ENCODE data around the gene OXNAD1. TPM values are rescaled to one million over a fixed set of nuclear protein-coding genes. Genes with fewer than 3 reads are reported as not detected.

Gene OXNAD1
- total RNA-seq, 2 experiments from 2014 or later, result 18.1 to 18.7 TPM

DNA sequence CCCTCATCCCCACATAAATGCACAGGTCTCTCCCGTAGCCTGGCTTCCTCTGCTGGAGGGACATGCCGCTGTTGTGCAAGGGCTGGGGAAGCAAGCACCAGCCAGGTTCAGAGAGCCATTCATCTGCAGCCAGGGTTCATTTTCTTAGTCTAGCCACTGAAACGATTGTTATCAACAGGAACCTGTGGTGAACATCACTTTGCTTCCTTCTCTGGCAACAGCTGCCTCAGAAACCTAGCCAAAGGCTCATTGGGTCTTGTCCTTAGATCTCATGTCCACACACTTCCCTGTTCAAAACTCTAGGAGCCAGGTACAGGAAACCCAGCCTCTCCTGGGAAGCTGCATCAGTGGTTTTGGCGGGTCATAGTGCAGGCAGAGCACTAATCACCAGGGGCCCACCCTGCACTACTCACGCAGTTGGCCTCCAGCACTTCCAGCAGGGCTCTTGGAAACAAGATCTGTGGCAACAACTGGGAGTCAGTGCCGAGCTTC, 47.0 kb downstream of the OXNAD1 start:
- BruUV-seq (replicated peaks), result no TSS peak
- Histone ChIP-seq H3K4me2 (ENCODE audit: low read length) (no peak overlapping the region), H3K27ac (ENCODE audit: low read depth, low read length, poor library complexity, severe bottlenecking) (no peak overlapping the region), H3K79me2 (ENCODE audit: insufficient read depth, low read depth, low read length) (no peaks in the 10 kb centered on the region), H3K4me3 (ENCODE audit: low read depth, low read length, poor library complexity, severe bottlenecking) (no peak overlapping the region), H2AFZ (ENCODE audit: low read length) (no peak overlapping the region), H3K9me2 (ENCODE audit: insufficient read depth, low read length) (no peaks in the 10 kb centered on the region), H3K36me3 (ENCODE audit: insufficient read depth, low read length) (peaks cover 88% of the 10 kb centered on the region), H3K9me3 (ENCODE audit: low read length) (no peaks in the 10 kb centered on the region), H4K20me1 (ENCODE audit: insufficient read depth, low read length) (no peaks in the 10 kb centered on the region), H3K4me1 (ENCODE audit: insufficient read depth, low read length, poor library complexity, severe bottlenecking) (peaks cover 5% of the 10 kb centered on the region)
- CTCF ChIA-PET (ENCODE audit: unreplicated experiment), result no interaction called here
- DNase-seq (ENCODE audit: low spot score), result peak; percentile 28
- no peak for TF ChIP-seq EZH2phosphoT487 (IDR thresholded peaks at IDR 0.05; ENCODE audit: borderline replicate concordance, low read depth, low read length)
- TF ChIP-seq, protein P1, sequence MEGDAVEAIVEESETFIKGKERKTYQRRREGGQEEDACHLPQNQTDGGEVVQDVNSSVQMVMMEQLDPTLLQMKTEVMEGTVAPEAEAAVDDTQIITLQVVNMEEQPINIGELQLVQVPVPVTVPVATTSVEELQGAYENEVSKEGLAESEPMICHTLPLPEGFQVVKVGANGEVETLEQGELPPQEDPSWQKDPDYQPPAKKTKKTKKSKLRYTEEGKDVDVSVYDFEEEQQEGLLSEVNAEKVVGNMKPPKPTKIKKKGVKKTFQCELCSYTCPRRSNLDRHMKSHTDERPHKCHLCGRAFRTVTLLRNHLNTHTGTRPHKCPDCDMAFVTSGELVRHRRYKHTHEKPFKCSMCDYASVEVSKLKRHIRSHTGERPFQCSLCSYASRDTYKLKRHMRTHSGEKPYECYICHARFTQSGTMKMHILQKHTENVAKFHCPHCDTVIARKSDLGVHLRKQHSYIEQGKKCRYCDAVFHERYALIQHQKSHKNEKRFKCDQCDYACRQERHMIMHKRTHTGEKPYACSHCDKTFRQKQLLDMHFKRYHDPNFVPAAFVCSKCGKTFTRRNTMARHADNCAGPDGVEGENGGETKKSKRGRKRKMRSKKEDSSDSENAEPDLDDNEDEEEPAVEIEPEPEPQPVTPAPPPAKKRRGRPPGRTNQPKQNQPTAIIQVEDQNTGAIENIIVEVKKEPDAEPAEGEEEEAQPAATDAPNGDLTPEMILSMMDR (conservative IDR thresholded peaks at IDR 0.05; ENCODE audit: low read length), result no peak
- POLR2A ChIA-PET, result no interaction called here
- intact Hi-C loops (cut with micrococcal nuclease; ENCODE audit: unreplicated experiment), result no loop called here

DNA sequence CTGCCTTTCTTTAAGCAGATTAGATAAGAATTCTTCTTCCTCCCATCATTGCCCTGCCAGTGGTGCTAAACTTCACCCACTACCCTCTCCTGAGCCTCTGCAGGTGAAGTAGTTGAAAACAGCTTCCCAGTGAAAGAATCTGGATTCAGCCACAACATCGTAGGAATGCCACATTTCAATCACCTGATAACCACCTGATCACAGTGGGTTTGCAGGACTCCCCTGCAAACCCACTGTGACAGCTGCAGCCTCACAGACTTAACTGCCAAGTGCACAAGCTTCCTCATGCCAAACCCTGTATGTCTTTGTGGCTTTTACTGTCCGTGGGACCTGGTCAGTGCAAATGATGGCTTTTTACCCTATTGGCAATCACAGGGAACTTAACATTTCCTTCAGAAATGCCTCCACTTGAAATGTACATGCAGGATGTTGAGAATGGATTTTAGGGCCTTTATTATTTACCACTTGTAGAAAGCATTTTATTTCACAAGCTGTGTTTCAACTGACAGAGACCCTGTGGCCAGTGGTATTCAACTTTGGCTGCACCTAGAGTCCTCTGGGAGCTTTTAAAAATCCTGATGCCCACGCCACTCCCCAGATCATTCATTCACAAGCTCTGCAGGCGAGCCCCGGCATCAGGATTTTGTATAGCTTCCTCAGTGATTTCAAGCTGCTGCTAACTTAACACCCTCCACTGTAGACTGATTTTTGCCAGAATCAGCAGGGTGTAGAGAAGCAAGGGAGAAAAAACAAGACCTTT, 49.1 kb downstream of the OXNAD1 start:
- H3K4me3 ChIP-seq (ENCODE audit: low read depth, low read length, poor library complexity, severe bottlenecking), result no peak overlapping the region

More for the DNA sequence above, 49.1 kb downstream of the OXNAD1 start:
- POLR2A ChIA-PET, result interaction anchor here (0.9 to 1.1 kb wide), 2 partner anchors 23 to 198 kb away, joined by 4 read pairs; no protein-coding TSS in a partner anchor
- no peaks in the 10 kb centered on the region for H4K20me1 ChIP-seq (ENCODE audit: insufficient read depth, low read length)
- TF ChIP-seq, protein P1 (conservative IDR thresholded peaks at IDR 0.05; ENCODE audit: low read length), result no peak
- no peak for TF ChIP-seq EZH2phosphoT487 (IDR thresholded peaks at IDR 0.05; ENCODE audit: borderline replicate concordance, low read depth, low read length)
- H3K9me2 ChIP-seq (ENCODE audit: insufficient read depth, low read length), result no peaks in the 10 kb centered on the region
- H3K4me1 ChIP-seq (ENCODE audit: insufficient read depth, low read length, poor library complexity, severe bottlenecking), result peaks cover 5% of the 10 kb centered on the region
- H3K79me2 ChIP-seq (ENCODE audit: insufficient read depth, low read depth, low read length), result no peaks in the 10 kb centered on the region
- H3K9me3 ChIP-seq (ENCODE audit: low read length), result no peaks in the 10 kb centered on the region
- no peak overlapping the region for H3K4me2 ChIP-seq (ENCODE audit: low read length)
- DNase-seq (ENCODE audit: low spot score), result no peak
- H3K27ac ChIP-seq (ENCODE audit: low read depth, low read length, poor library complexity, severe bottlenecking), result no peak overlapping the region
- H3K36me3 ChIP-seq (ENCODE audit: insufficient read depth, low read length), result peaks cover 91% of the 10 kb centered on the region
- CTCF ChIA-PET (ENCODE audit: unreplicated experiment), result no interaction called here
- intact Hi-C loops (cut with micrococcal nuclease; ENCODE audit: unreplicated experiment), result no loop called here
- BruUV-seq (replicated peaks), result no TSS peak
- no peak overlapping the region for H2AFZ ChIP-seq (ENCODE audit: low read length)

All from OCI-LY7 (cell line).